Islet of Langerhans (tissue), 1 donor: Measurements from ENCODE around the gene RND3.

Experiments
- FAIRE-seq: peaks from one replicate; lab custom pipeline; 2011; peaks lifted over from hg19 to GRCh38; lab: Jason Lieb, UNC

RND3 gene

DNA sequence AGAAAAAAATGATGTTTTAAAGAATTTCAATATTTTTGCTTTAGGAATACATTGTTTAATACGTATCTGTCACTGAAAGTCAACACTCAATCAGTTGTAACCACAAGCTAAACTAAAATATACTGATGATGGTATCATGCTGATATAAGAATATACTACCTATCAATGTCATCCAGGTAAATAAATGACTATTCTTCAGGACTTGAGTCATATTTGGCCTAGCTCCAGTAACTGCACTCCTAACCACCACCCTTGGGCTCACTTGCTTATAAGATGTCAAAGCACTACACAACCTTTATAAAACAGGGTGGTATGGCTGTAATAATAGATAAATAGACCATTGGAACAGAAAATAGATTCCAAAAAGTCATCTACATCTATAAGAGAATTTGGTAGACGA is 48.8 kb downstream of the RND3 start:
- no peak for FAIRE-seq

DNA sequence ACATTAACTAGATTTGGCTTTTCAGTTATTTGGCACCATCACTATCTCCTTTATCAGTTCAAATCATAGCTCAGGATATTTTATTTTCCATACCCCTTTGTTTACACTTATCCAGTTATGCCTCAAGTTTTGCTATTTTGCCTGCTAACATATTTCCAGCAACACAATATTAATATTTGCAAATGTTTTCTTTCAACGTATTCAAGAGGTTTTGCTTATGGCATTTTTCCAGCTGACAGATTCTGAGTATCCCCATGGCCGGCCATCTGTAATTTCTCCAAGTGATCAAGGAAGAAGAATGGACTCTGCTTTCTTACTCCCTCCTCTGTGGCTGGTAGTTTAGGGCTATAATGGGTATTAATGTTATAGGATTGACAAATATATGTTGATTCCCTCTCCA is 49.4 kb downstream of the RND3 start:
- FAIRE-seq = no peak

DNA sequence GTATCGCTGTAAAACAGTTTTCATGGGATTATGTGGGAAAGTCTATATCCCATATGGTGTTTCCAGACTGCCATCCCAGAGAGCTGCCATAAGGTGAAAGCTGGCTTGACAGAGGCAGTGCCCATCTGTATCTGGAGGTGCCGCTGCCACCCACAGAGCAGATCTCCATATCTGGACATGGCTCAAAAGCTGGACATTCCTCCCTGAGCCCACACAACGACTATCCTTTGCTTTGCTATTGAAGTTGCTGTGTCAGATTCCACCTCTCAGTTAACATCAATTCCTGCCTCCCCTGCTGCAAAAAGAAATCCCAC is 55.2 kb downstream of the RND3 start:
- FAIRE-seq = no peak

DNA sequence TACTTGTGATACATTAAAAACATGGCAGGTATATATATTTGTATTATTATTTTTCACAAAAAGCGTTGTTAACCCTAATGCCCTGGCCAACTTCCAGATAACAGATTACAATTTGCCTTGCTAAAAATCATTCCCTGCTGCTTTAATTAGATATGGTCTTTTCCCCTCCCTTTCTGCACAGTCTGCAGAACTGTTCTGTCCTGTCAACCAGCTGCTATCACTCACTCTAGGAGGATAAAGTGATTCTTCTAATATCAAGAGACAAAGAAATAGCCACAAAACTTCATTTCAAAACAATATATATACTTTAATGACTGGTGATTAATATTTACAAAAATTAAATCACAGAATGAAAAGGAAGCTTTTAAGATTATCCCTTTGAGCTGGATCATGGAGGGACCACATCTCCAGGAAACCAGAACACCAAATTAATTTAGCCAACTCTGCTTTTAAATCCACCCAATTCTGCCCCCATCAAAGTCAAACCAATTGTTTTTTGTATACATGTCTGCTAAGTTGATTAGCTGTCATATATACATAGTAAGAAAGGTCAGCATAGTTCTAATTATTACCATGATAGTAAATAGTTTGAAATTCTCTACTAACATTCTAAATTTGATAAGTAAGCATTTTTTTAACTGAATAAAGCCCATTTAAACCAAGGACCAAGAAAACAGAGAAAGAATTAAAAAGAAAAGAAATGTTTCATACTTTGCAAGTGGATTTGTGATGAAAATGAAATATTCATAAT is 55.7 kb downstream of the RND3 start:
- no peak for FAIRE-seq

DNA sequence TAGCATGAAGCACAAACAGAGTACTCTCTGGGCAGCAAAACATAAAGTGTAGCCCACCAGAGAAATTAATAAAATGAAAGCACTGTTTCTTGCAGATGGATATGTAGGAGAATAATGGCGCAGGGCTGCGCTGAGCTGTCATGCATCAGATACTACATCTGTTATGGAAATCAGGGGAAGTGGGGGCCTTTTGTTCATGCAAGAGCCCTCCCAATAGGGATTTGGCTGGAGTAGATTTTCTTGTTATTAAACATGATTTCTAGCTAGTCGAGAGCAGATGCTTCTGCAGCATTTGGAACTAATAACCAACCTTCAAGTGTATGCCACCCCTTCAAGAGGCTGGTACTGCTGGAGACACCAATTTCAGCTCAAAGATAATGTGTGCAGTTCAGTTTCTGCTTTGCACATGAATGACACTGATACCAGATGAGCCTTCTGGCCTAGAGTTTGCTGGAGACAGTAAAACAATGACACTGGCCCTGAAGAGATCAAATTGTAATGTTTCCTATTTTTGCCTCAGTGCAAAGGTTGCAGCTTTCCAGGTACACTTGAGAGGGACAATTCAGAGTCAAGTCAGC is 58.0 kb downstream of the RND3 start:
- no peak for FAIRE-seq

DNA sequence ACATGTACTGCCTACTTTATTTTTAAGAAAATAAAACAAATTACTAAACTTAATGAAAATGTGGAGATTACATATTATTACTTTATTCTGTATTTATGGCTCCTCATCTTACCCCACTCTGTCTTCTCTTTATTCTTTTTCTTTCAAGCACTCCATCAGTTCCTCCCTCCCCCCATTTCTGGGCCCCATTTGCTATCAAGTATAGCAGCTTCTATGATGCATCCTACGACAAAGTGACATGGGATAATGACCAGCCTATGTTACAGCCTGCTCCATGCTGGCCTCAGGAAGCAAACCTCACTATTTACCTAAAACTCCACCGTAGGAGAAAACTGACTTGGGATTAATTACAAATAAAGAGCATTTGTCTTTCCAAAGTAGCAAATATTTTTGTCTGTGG is 58.8 kb downstream of the RND3 start:
- FAIRE-seq = no peak

DNA sequence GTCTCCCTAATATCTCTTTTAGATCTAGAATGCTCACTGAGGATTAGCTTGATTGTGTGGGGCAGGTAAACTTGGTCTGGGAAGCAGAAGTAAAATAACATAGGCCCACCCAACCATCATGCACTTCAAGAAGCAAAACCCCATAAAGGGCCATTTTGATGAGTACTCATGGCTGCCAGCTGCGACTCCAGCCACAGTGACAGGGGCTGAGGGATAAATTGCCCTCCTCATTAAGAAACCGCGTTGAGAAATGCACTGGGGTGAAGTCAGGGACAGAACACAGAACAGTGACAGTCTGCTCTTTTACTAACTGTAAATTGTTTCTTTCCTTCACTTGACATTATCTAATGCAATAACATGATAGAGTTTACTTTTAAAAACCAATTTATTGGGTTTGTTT is 60.2 kb downstream of the RND3 start:
- no peak for FAIRE-seq

DNA sequence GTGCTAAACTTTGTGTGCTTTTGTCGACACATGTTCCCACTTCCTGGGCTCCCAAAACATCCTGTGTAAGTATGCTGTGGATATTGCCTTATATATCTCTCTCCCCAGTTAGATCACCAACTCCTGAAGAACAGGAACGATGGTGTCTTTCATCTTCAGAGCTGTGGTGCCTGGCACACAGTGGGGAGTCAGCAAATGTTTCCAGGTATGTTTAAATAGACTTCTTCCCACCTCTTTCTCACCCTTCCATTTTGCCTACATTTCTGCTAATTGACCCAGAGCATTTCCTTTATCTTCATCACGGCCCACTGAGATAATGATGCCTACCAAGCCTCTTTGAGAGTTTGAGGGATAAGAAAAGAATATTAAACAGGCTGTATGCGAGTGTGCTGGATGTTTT is 60.7 kb downstream of the RND3 start:
- no peak for FAIRE-seq

DNA sequence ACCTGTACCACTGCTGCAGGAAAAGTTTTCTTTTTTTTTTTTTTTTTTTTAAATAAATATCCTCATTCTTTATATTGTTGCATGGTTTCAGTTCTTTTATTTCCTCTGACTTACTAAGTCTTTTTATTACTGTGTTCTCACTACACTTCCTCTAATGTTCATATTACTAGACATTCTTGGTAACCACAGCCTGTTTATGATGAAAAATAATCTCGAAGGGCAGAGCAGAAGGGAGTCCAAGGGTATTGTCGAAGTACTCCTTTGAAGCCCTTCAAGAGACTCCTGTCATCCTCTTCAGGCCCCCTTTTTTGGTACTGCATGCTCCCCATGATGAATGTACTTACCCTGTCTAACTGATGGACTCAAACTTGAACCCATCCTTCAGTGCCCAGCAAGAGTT is 61.2 kb downstream of the RND3 start:
- no peak for FAIRE-seq

DNA sequence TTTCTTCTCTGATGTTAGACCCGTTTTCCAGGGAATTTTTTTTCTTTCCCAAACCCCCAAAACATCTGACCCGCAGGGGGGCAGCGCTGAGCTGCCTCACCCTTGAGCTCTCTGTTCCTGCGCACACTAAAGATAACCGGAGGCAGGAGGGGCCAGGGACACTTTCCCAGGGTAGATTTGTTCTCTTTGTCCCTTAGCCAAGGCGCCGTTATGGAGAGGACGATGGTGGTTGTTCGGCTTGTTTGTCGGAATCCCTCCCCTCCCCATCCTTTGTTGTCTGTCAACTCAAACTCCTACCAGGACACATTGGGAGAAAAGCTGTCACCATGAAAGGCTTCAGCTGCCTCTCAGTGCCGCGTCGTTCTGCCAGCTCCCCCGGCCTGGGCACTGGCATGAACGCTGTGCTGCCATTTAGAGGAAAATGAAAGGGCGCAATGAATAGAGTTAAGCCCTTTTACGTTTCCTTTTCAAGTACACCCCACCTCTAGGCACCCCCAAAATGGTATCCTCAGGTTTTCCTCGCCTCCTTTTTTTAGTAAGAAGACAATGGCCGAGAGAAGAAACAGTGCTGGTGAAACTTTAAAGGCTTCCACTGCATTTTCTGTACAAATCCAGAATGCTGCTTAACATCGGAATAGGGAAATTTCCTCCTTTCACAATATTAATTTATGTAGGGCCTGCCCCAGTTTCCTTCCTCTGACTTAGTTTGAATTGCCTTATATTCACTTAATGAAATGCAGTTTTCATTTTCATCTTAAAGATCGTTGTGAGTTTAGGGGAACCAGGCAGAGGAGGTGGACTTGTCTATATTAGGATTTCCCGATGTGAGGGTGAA is 62.1 kb downstream of the RND3 start:
- FAIRE-seq = no peak

DNA sequence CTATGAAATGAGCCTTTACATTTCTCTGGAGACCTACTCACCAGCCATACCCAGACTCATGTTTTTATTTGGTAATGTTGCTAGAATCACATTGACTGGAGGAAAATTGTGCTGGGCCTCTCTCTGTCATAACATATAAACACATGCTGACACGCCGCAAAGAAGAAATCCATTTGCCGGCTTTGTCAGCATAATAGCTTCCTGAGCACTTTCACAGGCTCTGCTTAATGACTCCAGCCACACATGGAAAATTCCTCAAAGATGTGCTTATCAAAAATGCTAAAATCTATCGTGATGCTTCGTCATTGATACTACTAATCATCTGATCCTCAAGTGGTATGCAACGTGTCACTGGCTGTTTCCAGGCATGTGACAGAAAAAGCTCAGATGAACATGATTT is 63.1 kb downstream of the RND3 start:
- no peak for FAIRE-seq

DNA sequence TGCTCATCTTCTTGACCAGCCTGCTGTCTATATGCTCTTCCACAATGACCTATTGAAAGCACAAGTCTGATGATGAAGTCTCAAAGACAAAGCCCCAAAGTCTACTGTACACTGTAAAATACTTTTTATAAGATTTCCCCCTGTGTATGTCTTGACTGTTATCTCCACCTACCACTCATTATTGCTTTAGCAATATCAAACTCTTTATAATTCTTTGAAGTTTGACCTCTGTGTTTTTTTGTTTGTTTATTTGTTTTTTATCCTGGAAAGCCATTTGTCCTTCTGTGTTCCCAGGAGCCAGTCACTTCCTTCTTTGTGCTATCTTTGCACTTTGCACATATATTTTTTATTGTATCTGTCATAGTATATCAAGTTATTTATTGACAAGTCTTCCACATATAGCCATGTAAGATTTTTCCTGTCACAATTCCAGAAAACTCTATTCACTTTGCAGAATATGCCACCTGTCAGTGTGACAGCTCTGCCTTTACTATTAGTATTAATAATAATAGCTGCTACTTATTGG is 66.3 kb downstream of the RND3 start:
- no peak for FAIRE-seq

DNA sequence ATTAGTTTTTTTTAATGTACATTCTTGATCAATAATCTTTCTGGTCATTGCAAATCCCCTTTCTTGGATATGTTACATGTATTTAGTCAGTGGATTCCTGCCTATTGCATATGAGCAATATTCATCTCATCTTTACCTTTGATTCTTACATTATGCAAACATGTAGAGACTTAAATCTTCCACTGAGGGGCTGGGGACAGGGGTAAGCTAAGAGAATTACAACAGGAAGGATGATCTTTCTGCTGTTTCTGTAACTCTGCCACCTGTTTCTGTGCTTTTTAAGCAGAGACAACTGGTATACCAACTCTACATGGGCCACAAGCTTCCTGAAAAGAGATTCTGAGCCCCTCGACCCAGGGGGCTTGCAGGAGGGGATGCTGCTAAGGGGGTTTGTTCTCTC is 68.6 kb downstream of the RND3 start:
- no peak for FAIRE-seq
